ENCODE measurements around the gene LSM4.

DNA sequence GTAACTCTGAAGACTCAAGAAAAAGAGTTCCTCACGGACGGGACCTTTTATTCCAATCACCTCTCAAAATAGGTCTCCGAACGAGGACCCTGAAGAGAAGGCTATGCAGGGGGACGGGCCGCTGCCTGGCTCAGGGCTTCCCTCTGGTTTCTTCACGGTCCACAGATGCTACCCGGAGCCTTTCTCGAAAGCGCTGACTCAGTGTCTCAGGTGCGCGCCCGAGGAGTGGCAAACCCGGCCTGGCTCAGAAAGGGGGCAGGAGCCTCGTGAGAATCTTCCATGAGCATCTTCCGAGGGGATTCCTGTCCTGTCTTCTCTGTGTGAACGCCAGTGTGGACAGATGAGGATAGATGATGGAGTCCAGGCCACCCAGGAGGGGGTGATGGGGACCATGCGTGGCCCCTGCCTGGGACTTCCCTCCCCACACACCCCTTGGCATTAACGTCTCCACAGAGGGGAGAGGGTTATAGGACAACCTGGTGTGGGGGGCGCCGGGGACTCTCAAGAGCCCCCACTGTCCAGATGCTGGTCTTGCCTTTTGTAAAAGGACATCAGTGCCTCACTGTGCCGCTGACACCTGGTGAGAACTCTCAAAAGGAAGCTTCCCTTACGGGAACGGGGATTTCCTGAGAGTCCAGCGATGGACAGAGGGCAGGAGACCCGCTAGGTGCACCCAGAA lies 16.5 kb downstream of the LSM4 start:
- TF ChIP-seq, protein P1, sequence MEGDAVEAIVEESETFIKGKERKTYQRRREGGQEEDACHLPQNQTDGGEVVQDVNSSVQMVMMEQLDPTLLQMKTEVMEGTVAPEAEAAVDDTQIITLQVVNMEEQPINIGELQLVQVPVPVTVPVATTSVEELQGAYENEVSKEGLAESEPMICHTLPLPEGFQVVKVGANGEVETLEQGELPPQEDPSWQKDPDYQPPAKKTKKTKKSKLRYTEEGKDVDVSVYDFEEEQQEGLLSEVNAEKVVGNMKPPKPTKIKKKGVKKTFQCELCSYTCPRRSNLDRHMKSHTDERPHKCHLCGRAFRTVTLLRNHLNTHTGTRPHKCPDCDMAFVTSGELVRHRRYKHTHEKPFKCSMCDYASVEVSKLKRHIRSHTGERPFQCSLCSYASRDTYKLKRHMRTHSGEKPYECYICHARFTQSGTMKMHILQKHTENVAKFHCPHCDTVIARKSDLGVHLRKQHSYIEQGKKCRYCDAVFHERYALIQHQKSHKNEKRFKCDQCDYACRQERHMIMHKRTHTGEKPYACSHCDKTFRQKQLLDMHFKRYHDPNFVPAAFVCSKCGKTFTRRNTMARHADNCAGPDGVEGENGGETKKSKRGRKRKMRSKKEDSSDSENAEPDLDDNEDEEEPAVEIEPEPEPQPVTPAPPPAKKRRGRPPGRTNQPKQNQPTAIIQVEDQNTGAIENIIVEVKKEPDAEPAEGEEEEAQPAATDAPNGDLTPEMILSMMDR (IDR thresholded peaks at IDR 0.05; ENCODE audit: insufficient read depth, low read length, poor library complexity, severe bottlenecking): no peak
- TF ChIP-seq EZH2phosphoT487 (conservative IDR thresholded peaks at IDR 0.05; ENCODE audit: low read length): no peak
